ENCODE data around the gene CACNB4. TPM values are rescaled to one million over a fixed set of nuclear protein-coding genes. Genes with fewer than 3 reads are reported as not detected.

CACNB4 gene
- total RNA-seq, 2 donors from 2014 or later, result 0.33 to 1.3 TPM

GRCh38 chr2:151933266-151933804, 165.5 kb downstream of the CACNB4 start:
- Histone ChIP-seq H3K27me3 (no peaks in the 10 kb centered on the region), H3K4me3 (no peak overlapping the region), H3K4me1 (no peaks in the 10 kb centered on the region), H3K9me3 (no peaks in the 10 kb centered on the region), H3K36me3 (replicated peaks in 1 of 2; ENCODE audit: insufficient read depth in 1 of 2, low read depth in 2 of 2) (no peaks in the 10 kb centered on the region), H3K27ac (no peak overlapping the region)
- intact Hi-C loops (cut with DNase I), result no loop called here
- no peak for TF ChIP-seq POLR2A (IDR thresholded peaks at IDR 0.05)
- TF ChIP-seq, protein P1, sequence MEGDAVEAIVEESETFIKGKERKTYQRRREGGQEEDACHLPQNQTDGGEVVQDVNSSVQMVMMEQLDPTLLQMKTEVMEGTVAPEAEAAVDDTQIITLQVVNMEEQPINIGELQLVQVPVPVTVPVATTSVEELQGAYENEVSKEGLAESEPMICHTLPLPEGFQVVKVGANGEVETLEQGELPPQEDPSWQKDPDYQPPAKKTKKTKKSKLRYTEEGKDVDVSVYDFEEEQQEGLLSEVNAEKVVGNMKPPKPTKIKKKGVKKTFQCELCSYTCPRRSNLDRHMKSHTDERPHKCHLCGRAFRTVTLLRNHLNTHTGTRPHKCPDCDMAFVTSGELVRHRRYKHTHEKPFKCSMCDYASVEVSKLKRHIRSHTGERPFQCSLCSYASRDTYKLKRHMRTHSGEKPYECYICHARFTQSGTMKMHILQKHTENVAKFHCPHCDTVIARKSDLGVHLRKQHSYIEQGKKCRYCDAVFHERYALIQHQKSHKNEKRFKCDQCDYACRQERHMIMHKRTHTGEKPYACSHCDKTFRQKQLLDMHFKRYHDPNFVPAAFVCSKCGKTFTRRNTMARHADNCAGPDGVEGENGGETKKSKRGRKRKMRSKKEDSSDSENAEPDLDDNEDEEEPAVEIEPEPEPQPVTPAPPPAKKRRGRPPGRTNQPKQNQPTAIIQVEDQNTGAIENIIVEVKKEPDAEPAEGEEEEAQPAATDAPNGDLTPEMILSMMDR (IDR thresholded peaks at IDR 0.05), result no peak
- DNase-seq, result no peak
- no peak for ATAC-seq

GRCh38 chr2:151931756-151932155, 167.1 kb downstream of the CACNB4 start:
- H3K36me3 ChIP-seq (replicated peaks in 1 of 2; ENCODE audit: insufficient read depth in 1 of 2, low read depth in 2 of 2), result no peaks in the 10 kb centered on the region
- no peak overlapping the region for H3K27ac ChIP-seq
- DNase-seq, result no peak
- H3K27me3 ChIP-seq, result no peaks in the 10 kb centered on the region
- no peaks in the 10 kb centered on the region for H3K4me1 ChIP-seq
- no peak overlapping the region for H3K4me3 ChIP-seq
- no peak for ATAC-seq
- H3K9me3 ChIP-seq, result no peaks in the 10 kb centered on the region
- WGBS, 2 donors, result 90 to 96% methylated on average over 1 of the region's 1 CpG
- TF ChIP-seq, protein P1 (IDR thresholded peaks at IDR 0.05), result no peak
- no peak for TF ChIP-seq POLR2A (IDR thresholded peaks at IDR 0.05)
- intact Hi-C loops (cut with DNase I), result no loop called here

- WGBS, 2 donors, result 83 to 87% methylated on average over 1 of the region's 1 CpG
- ATAC-seq, result no peak
These were observed 167.7 kb downstream of the CACNB4 start for GRCh38 chr2:151931030-151931611.

GRCh38 chr2:151930042-151930441, 168.8 kb downstream of the CACNB4 start:
- Histone ChIP-seq H3K9me3 (no peaks in the 10 kb centered on the region), H3K4me1 (no peaks in the 10 kb centered on the region), H3K36me3 (replicated peaks in 1 of 2; ENCODE audit: insufficient read depth in 1 of 2, low read depth in 2 of 2) (no peaks in the 10 kb centered on the region), H3K27ac (no peak overlapping the region), H3K4me3 (no peak overlapping the region), H3K27me3 (no peaks in the 10 kb centered on the region)
- ATAC-seq, result no peak
- TF ChIP-seq, protein P1 (IDR thresholded peaks at IDR 0.05), result no peak
- TF ChIP-seq POLR2A (IDR thresholded peaks at IDR 0.05), result no peak
- 85 to 87% methylated on average over 2 of the region's 2 CpGs for WGBS, 2 donors
- no peak for DNase-seq
- intact Hi-C loops (cut with DNase I), result no loop called here

More at GRCh38 chr2:151931030-151931611, 167.7 kb downstream of the CACNB4 start:
- no peak overlapping the region for H3K27ac ChIP-seq
- H3K27me3 ChIP-seq, result no peaks in the 10 kb centered on the region
- H3K9me3 ChIP-seq, result no peaks in the 10 kb centered on the region
- H3K36me3 ChIP-seq (replicated peaks in 1 of 2; ENCODE audit: insufficient read depth in 1 of 2, low read depth in 2 of 2), result no peaks in the 10 kb centered on the region
- intact Hi-C loops (cut with DNase I), result no loop called here
- no peak for DNase-seq
- no peak for TF ChIP-seq POLR2A (IDR thresholded peaks at IDR 0.05)
- TF ChIP-seq, protein P1 (IDR thresholded peaks at IDR 0.05), result no peak
- H3K4me1 ChIP-seq, result no peaks in the 10 kb centered on the region
- H3K4me3 ChIP-seq, result no peak overlapping the region

- Histone ChIP-seq H3K4me1 (no peaks in the 10 kb centered on the region), H3K9me3 (no peaks in the 10 kb centered on the region), H3K27ac (no peak overlapping the region), H3K36me3 (replicated peaks in 1 of 2; ENCODE audit: insufficient read depth in 1 of 2, low read depth in 2 of 2) (no peaks in the 10 kb centered on the region), H3K27me3 (no peaks in the 10 kb centered on the region), H3K4me3 (no peak overlapping the region)
- no peak for ATAC-seq
- intact Hi-C loops (cut with DNase I), result no loop called here
- TF ChIP-seq, protein P1 (IDR thresholded peaks at IDR 0.05), result no peak
- TF ChIP-seq POLR2A (IDR thresholded peaks at IDR 0.05), result no peak
- no peak for DNase-seq
- 51 to 70% methylated on average over 2 of the region's 2 CpGs for WGBS, 2 donors
These were observed 170.5 kb downstream of the CACNB4 start for GRCh38 chr2:151928380-151928779.
